ENCODE results near the gene GPR33.

GRCh38 chr14:31508135-31508534 lies 20.3 kb upstream of the GPR33 start:
- TF ChIP-seq NR2C2 (CRISPR knock-in tag; IDR thresholded peaks at IDR 0.05), result no peak
- no peak for TF ChIP-seq ZNF121 (CRISPR knock-in tag; IDR thresholded peaks at IDR 0.05)
- TF ChIP-seq CTCF (IDR thresholded peaks at IDR 0.05), result no peak
- no peak for TF ChIP-seq TCF7 (CRISPR knock-in tag; IDR thresholded peaks at IDR 0.05; ENCODE audit: low read depth)
